SU-DHL-6 (cell line): ENCODE data around the gene RITA1.
"Not testable (repeated sequence)": the region's sequence is repeated elsewhere in the genome, so short reads cannot be mapped to it uniquely, and the experiment has no call there.

Experiments used
- H2AFZ ChIP-seq: fragments of 200-600 bp; sonication (generic); 2 replicates; pipeline ENCODE4 v1.6.1; 2014; ENCODE audit warnings: low read depth, mild to moderate bottlenecking, moderate library complexity, mixed read lengths, antibody characterized with exemption, low read length; ENCODE audit not compliant: severe bottlenecking
- H3F3A ChIP-seq: fragments of 200-600 bp; shearing (Covaris generic); 2 replicates; pipeline ENCODE4 v1.6.0; 2016; ENCODE audit warnings: antibody characterized with exemption, mild to moderate bottlenecking; ENCODE audit not compliant: insufficient read depth
- H3K27ac ChIP-seq: fragments of 200-600 bp; sonication (generic); 2 replicates; pipeline ENCODE4 v1.5.1; 2016; ENCODE audit warnings: low read depth, mild to moderate bottlenecking, low read length, moderate library complexity, mixed read lengths
- H3K27me3 ChIP-seq: fragments of 200-600 bp; sonication (generic), shearing (Covaris generic); 2 replicates; pipeline ENCODE4 v1.6.0; 2014; ENCODE audit warnings: mild to moderate bottlenecking, low read length
- H3K36me3 ChIP-seq: fragments of 200-600 bp; sonication (generic); 2 replicates; pipeline ENCODE4 v1.6.1; 2014; ENCODE audit warnings: mild to moderate bottlenecking, low read length, mixed read lengths
- H3K4me2 ChIP-seq: fragments of 300-600, 200-600 bp; shearing (Covaris generic), sonication (generic); 2 replicates; pipeline ENCODE4 v1.6.0; 2014; ENCODE audit warnings: low read length, low read depth, mild to moderate bottlenecking; ENCODE audit not compliant: poor library complexity, severe bottlenecking
- H3K4me3 ChIP-seq: fragments of 200-600 bp; sonication (generic); 2 replicates; pipeline ENCODE4 v1.5.1; 2014; ENCODE audit warnings: antibody characterized with exemption, low read length, mild to moderate bottlenecking, mixed read lengths; ENCODE audit not compliant: insufficient read depth, poor library complexity, severe bottlenecking
- H3K79me2 ChIP-seq: fragments of 200-600 bp; sonication (generic); 2 replicates; pipeline ENCODE4 v1.6.1; 2014; ENCODE audit warnings: mild to moderate bottlenecking, low read length, moderate library complexity; ENCODE audit not compliant: insufficient read depth
- H3K9ac ChIP-seq: fragments of 200-600 bp; sonication (generic); 2 replicates; pipeline ENCODE4 v1.7.0; 2014; ENCODE audit warnings: mild to moderate bottlenecking, low read length
- H3K9me2 ChIP-seq: fragments of 200-600 bp; sonication (generic); replicated peaks from 2 replicates; pipeline ENCODE4 v1.6.1; 2014; ENCODE audit warnings: low read length; ENCODE audit not compliant: insufficient read depth
- H3K9me3 ChIP-seq: fragments of 200-600 bp; sonication (generic); 2 replicates; pipeline ENCODE4 v1.6.1; 2014; ENCODE audit warnings: low read length, mixed read lengths; ENCODE audit not compliant: insufficient read depth
- H4K20me1 ChIP-seq: fragments of 200-600 bp; sonication (generic); 2 replicates; pipeline ENCODE4 v1.6.1; 2014; ENCODE audit warnings: low read depth, mild to moderate bottlenecking, antibody characterized with exemption, low read length, moderate library complexity, mixed read lengths
- EZH2phosphoT487 ChIP-seq: fragments of 200-600 bp; sonication (generic), shearing (Covaris generic); conservative IDR thresholded peaks from 2 replicates; pipeline ENCODE4 v1.6.1; 2018; ENCODE audit warnings: mild to moderate bottlenecking, antibody characterized with exemption, low read length, moderate library complexity, mixed read lengths
- TF ChIP-seq, protein P1 (sequence below): fragments of 200-600 bp; sonication (generic); IDR thresholded peaks from one replicate; pipeline ENCODE4 v1.5.1; 2017; ENCODE audit warnings: antibody characterized with exemption, mild to moderate bottlenecking, low read length, moderate library complexity; ENCODE audit not compliant: insufficient read depth, poor library complexity, severe bottlenecking

The RITA1 gene

DNA sequence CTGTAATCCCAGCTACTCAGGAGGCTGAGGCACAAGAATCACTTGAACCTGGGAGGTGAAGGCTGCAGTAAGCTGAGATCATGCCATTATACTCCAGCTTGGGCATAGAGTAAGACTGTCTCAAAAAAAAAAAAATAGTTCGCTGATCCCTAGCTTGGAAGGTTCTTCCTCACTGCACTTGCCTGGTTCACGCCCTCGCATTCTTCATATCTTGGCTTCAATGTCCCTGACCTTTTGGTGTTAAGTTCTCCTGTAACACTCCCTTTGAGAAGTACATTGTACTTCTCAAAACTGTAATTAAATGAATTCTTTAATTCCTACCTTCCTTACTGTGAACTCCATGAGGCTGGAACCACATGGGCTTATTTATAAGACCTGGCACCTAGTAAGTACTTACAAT is 19.3 kb downstream of the RITA1 start:
- H3K4me2 ChIP-seq: peak overlapping the region; percentile 46

DNA sequence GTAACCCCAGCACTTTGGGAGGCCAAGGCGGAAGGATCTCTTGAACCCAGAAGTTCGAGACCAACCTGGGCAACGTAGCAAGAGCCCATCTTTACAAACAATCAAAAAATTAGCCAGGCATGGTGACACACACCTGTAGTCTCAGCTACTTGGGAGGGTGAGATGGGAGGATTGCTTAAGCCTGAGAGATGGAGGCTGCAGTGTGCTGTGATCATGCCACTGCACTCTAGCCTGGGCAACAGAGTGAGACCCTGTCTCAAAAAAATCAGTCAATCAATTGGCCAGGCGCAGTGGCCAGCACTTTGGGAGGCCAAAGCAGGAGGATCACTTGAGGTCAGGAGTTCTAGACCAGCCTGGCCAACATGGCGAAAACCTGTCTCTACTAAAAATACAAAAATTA is 21.3 kb downstream of the RITA1 start:
- H3K9ac ChIP-seq, H2AFZ ChIP-seq, H3K4me2 ChIP-seq, H3K9me3 ChIP-seq, H4K20me1 ChIP-seq, H3K9me2 ChIP-seq, H3K36me3 ChIP-seq, H3K27me3 ChIP-seq, H3K4me3 ChIP-seq, H3K79me2 ChIP-seq: not testable (repeated sequence)
- Histone ChIP-seq H3F3A (peaks cover 61% of the 10 kb centered on the region), H3K27ac (peak overlapping the region; percentile 98)

More for the DNA sequence above, 19.3 kb downstream of the RITA1 start:
- Histone ChIP-seq H3F3A (peaks cover 46% of the 10 kb centered on the region), H3K36me3 (no peaks in the 10 kb centered on the region), H3K79me2 (no peaks in the 10 kb centered on the region), H3K27ac (peak overlapping the region; percentile 92), H3K4me3 (no peak overlapping the region), H4K20me1 (no peaks in the 10 kb centered on the region), H3K27me3 (no peaks in the 10 kb centered on the region), H3K9ac (peak overlapping the region; percentile 31), H3K9me3 (no peaks in the 10 kb centered on the region), H3K9me2 (no peaks in the 10 kb centered on the region), H2AFZ (no peak overlapping the region)
- TF ChIP-seq, protein P1, sequence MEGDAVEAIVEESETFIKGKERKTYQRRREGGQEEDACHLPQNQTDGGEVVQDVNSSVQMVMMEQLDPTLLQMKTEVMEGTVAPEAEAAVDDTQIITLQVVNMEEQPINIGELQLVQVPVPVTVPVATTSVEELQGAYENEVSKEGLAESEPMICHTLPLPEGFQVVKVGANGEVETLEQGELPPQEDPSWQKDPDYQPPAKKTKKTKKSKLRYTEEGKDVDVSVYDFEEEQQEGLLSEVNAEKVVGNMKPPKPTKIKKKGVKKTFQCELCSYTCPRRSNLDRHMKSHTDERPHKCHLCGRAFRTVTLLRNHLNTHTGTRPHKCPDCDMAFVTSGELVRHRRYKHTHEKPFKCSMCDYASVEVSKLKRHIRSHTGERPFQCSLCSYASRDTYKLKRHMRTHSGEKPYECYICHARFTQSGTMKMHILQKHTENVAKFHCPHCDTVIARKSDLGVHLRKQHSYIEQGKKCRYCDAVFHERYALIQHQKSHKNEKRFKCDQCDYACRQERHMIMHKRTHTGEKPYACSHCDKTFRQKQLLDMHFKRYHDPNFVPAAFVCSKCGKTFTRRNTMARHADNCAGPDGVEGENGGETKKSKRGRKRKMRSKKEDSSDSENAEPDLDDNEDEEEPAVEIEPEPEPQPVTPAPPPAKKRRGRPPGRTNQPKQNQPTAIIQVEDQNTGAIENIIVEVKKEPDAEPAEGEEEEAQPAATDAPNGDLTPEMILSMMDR: no peak
- TF ChIP-seq EZH2phosphoT487: no peak

DNA sequence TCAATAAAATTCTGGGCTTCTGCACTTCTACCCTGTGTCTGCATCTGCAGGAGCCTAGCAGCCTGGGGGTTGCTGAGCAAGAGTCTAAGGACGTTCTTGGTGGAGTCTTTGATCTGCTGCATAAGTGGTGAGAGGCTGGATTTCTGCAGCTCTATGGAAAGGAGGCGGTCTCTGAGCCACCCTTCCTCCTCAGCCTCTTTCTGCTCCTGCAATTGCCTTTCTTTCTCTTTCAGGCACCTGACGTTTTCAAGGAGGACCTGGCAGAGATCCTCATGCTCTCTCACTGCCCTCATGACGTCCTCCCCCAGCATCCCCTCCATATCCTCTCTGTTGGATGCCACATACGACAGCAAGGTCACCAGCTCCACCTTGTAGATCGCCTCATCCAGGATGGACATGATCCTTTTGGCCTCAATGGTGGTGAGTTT is 22.1 kb downstream of the RITA1 start:
- Histone ChIP-seq H2AFZ (no peak overlapping the region), H4K20me1 (no peaks in the 10 kb centered on the region), H3K9me2 (no peaks in the 10 kb centered on the region), H3K27ac (peak overlapping the region; percentile 98), H3K4me2 (peak overlapping the region; percentile 74), H3K9me3 (no peaks in the 10 kb centered on the region), H3K79me2 (no peaks in the 10 kb centered on the region), H3K36me3 (no peaks in the 10 kb centered on the region), H3K9ac (peak overlapping the region; percentile 61), H3F3A (peaks cover 61% of the 10 kb centered on the region), H3K27me3 (no peaks in the 10 kb centered on the region), H3K4me3 (peak overlapping the region; percentile 40)
- TF ChIP-seq, protein P1: no peak
- no peak for TF ChIP-seq EZH2phosphoT487

DNA sequence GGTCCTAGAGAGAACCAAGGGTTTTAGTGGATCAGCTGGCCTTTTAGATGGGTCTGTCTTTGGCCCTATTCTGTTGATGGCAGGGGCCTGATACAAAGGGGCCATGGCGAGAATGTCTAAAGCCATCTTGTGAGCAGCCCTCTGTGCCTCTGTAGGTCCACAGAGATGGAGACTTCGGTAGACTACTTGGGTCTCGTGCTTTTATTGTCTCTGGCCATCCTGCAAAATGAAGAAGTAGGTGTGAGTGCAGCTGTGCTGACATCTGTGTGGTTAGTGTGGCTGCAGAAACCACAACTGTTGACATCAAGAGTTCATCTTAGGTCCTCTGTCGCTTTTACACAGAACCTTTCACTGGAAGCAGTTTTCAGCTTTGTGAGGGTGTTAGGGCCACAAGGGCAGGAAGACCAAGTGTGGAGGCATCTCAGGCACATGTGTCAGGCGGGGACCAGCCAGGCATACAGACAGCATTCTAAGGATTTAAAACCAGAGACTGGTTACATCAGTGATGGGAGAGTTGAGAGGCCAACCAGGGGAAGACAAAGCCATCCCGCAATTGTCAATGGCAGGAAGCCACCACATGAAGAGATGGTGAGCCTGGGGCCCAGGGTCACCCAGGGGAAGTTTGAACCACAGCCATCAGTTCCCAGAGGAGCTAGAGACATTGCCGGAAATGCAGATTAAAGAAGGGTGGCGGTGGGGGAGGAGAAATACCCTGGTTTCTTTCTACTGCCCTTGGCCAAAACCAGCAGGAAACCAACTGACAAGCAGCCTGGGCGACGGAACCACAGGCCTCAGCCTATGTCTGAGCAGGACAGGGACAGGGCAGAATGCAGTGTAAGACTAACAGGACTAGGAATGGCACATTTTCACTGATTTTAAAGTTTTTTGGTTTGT is 22.8 kb downstream of the RITA1 start:
- Histone ChIP-seq H3K79me2 (no peaks in the 10 kb centered on the region), H3K27me3 (no peaks in the 10 kb centered on the region), H3F3A (peaks cover 61% of the 10 kb centered on the region), H3K9me2 (no peaks in the 10 kb centered on the region), H3K4me2 (peak overlapping the region; percentile 74), H3K36me3 (no peaks in the 10 kb centered on the region), H3K9ac (peak overlapping the region; percentile 61), H3K9me3 (no peaks in the 10 kb centered on the region), H3K4me3 (peak overlapping the region; percentile 40), H2AFZ (no peak overlapping the region), H4K20me1 (no peaks in the 10 kb centered on the region), H3K27ac (peak overlapping the region; percentile 98)
- TF ChIP-seq, protein P1: no peak
- no peak for TF ChIP-seq EZH2phosphoT487
